Stimulated activated CD8-positive, alpha-beta memory T cell treated with anti-CD3 and anti-CD28 coated beads, Interleukin-7, amount 100 ng/mL, for 1 hour (primary cell): Measurements from ENCODE around the gene FARS2.
"Not testable (repeated sequence)": the region's sequence is repeated elsewhere in the genome, so short reads cannot be mapped to it uniquely, and the experiment has no call there.

Experiments
- DNase-seq, 2 donors: peaks; one replicate each; pipeline ENCODE4 v3.0.0-alpha.2; 2020; ENCODE audit warnings: low read depth in 2 of 2

The FARS2 gene

DNA sequence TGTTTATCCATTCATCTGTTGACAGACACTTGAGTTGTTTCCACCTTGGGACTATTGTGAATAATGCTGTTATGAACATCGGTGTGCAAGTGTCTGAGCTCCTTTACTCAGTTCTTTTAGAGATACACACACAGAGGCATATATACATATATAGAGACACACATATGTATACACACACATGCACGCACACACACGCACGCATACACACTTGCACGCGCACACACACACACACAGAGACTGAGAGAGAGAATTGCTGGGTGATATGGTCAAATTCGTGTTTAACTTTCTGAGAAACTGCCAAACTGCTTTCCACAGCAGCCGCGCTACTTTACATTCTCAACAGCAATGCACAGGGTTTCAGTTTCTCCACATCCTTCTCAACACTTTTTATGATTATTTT is 273.3 kb downstream of the FARS2 start:
- no peak for DNase-seq

DNA sequence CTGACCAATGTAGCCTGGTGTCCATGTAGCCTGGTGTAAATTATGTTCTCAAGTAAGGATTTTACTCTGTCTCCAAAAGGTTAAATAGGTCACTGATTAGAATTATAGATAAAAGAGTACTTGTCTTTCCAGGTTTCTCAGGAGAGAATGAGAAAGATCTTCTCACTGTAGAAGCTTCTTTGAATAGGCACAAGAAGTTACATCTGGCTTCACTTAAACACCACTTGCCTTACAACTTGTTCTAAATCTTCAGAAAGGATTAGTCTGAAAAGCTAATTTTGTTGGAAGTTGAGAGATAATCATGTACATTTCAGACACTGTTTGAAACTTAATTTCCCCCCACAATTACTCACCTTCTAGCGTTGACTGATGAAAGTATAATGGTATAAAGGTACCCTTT is 275.3 kb downstream of the FARS2 start:
- DNase-seq = no peak

GRCh38 chr6:5537132-5537531 is 275.8 kb downstream of the FARS2 start:
- no peak for DNase-seq

DNA sequence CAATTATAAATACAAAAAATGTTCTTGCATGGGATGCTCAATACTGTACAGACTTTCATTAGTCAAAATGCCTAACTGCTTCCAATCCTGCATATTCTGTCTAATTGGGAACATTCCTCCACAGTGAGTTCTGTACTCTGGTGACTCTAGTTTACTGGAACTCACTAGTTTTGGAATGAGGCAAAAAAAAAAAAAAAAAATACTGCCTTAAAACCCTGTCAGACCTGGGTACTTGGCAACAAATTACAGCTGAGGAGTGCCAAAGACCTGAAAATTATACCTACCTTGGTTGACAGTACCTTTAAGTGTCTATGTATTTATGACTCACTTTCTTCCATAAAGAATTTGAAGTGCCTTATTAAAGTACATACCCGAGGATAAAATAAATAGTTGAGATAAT is 276.7 kb downstream of the FARS2 start:
- DNase-seq = no peak

DNA sequence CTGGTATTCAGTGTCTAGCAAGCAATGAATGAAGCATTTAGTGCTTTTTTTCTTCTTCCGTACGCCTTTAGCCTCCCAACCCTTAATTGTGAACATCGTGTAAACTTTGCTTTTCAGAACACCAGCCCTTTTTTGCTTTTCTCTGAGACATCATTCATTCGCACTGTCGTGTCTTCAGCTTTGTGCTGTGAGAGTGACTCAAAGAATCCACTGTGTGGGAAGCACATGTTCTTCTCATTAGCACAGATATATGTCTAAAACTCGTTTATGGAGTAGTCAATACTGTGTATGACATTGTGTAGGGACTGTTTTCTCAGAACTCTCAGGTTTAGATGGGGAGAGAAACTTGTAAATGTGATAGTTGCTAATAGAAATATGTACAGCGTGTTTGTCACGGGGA is 279.1 kb downstream of the FARS2 start:
- DNase-seq = no peak

GRCh38 chr6:5541025-5541424 is 279.7 kb downstream of the FARS2 start:
- DNase-seq = no peak

GRCh38 chr6:5541751-5542432 is 280.6 kb downstream of the FARS2 start:
- DNase-seq = no peak

- DNase-seq = no peak
These were observed 286.2 kb downstream of the FARS2 start for GRCh38 chr6:5547556-5547955.

- no peak for DNase-seq
These were observed 289.3 kb downstream of the FARS2 start for GRCh38 chr6:5550631-5551030.

DNA sequence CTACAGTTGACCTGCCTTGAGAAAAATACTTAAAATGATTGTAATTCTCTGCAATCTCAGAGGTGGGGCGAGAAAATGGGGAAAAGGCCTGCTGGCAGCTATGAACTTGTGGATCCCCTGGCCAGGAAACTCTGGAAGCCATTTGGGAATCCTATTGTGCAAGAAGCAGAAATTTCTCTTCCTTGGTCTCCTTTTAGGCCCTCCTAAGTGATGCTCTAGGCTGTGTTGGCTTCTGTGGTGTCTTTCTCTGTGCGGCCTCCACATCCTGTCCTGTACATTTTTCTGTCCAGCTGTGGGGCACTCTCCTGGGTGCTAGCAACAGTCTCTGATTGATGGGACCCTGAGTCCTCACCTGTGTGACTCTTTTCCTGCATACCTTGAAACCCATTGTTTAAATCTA is 290.9 kb downstream of the FARS2 start:
- DNase-seq = no peak

- no peak for DNase-seq
These were observed 292.5 kb downstream of the FARS2 start for GRCh38 chr6:5553767-5554166.

- DNase-seq = no peak
These were observed 292.9 kb downstream of the FARS2 start for GRCh38 chr6:5554226-5554625.

DNA sequence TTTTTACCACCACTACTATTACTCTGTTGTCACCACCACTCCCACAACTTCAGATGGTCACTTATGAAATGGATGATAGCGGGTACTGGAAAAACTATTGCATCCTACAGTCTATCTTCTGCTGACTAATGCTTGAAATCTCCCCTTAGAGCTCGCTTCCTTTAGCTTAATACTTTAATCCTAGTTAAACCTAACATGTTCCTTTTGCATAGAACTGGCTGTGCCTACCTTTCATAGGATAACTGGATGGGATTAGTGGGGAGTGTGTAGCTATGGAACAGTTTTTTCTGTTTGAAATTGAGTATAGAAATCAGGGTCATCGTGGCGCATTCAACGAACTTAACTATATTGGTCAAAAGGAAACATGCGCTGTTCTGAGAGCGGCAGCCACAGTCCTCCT is 294.7 kb downstream of the FARS2 start:
- DNase-seq = no peak

GRCh38 chr6:5557506-5557905 is 296.2 kb downstream of the FARS2 start:
- no peak for DNase-seq

- no peak for DNase-seq
These were observed 298.3 kb downstream of the FARS2 start for GRCh38 chr6:5559651-5560050.

DNA sequence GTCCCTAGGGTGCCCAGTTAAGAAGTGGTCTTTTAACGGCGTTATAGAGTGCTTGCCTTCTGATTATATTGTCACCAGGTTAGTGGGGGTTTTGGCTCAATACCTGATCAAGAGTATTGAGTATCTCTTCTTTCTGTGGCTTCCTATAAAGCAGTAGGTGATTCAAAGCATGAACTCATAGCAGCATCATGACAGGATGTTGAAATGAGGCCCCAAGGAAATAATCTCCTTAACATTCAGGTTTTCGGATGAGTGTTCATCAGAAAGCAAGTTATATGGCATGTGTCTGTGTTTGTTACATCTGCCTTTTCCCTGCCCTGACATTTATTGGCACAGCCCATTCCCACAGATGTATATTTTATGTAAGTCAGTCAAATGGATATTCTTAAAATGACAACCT is 301.0 kb downstream of the FARS2 start:
- DNase-seq = no peak

- no peak for DNase-seq
These were observed 301.8 kb downstream of the FARS2 start for GRCh38 chr6:5563086-5563485.

DNA sequence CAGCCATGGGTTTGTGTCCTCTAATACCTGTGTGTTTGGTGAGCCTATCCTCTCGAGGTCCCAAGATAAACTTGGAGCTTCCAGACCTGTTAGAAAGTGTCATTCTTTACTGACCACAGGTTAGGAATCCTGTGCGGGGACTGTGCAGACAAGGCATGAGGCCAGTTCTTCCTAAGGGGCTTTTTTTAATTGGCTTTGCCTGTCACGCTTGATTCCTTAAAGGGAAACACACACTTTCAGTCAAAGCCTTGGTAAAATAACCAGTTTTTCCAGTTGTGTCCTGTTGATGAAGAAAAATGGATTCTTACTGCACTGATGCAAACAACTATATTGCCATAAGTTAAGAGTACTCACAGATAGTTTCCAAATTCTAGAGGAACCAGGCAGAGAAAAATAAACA is 303.4 kb downstream of the FARS2 start:
- not testable (repeated sequence) for DNase-seq

DNA sequence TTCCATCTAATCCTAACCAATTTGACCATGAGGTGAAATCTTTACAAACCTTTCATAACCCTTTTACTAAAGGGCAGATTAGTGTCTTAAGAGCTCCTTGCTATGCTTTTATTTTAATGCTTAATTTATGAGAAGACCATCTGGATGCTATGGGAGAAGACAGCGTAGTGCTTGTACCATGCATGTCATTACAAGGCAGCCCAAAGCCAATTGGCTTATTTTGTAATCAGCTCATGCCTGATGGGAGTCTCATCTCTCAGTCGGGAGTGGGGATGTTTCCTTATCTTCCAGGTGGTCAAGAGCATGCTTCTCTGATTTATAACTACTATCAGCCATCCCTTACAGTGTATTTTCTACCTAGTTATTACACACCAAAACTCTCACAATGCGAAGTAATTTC is 304.7 kb downstream of the FARS2 start:
- DNase-seq = no peak

GRCh38 chr6:5566718-5567117 is 305.4 kb downstream of the FARS2 start:
- no peak for DNase-seq

DNA sequence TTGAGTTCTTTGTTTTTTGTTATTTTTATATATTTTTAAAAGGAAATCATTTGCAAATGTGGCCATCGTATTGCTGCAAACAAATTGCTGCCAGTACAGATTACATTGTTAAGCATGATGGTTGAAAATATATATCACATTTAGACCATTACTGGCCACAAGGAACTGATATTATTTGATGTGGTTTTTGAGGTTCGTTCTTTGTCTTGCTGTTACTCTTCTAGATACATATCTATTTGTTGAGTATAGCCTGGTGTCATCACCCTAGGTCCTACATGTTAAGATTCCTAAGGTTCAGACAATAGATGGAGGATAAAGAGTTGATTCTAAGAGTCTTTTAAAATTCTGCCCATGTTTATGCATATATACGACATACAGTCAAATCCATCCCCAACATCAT is 306.0 kb downstream of the FARS2 start:
- no peak for DNase-seq

GRCh38 chr6:5567890-5568289 is 306.6 kb downstream of the FARS2 start:
- no peak for DNase-seq

- DNase-seq = no peak
These were observed 308.2 kb downstream of the FARS2 start for GRCh38 chr6:5569491-5569890.

DNA sequence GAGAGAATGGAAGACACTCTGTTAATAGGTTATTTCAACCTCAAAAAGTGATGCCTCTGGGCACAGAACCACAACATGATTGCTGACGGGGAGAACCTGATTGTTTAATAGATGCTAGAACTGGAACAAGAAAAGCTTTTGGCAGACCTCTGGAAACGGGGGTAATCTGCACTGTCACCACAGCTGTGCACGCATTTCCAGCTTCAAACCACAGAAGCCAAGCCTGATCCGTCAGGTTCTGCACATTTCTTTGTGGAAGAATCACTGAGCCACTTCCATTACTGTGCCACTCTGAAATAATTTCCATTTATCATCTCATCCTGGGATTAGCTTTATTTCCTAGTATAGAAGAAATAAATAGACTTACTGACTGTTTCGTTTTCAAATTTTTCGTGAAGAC is 309.3 kb downstream of the FARS2 start:
- DNase-seq = no peak
